K562 (cell line): ENCODE measurements around the gene ZNF772. TPM values are rescaled to one million over a fixed set of nuclear protein-coding genes. Genes with fewer than 3 reads are reported as not detected.
"Not testable (repeated sequence)": the region's sequence is repeated elsewhere in the genome, so short reads cannot be mapped to it uniquely, and the experiment has no call there.

ENCODE experiments used
- ATF1 ChIP-seq, 2 experiments: fragments of 450-650 bp in 1 of 2; IDR thresholded peaks; 2 replicates each; pipeline ENCODE4 v1.6.1; 2016; ENCODE audit warnings: missing compliant biosample characterization in 1 of 2, missing genetic modification characterization in 1 of 2
- CHD2 ChIP-seq: IDR thresholded peaks from 2 replicates; pipeline ENCODE4 v1.6.1; 2011; ENCODE audit warnings: low read depth, low read length
- CREM ChIP-seq: IDR thresholded peaks from 2 replicates; pipeline ENCODE4 v1.6.1; 2014; ENCODE audit warnings: antibody characterized with exemption, low read depth
- ELF4 ChIP-seq: fragments of 450-650 bp; formaldehyde crosslinking; IDR thresholded peaks from 2 replicates; pipeline ENCODE4 v1.4.0; 2022; ENCODE audit warnings: missing genetic modification characterization
- GABPA ChIP-seq: fragments of 200-800 bp; sonication (Bioruptor generic); conservative IDR thresholded peaks from 2 replicates; pipeline ENCODE4 v1.6.1; 2016; ENCODE audit warnings: low read depth, missing genetic modification characterization, missing compliant biosample characterization
- HDAC2 ChIP-seq: fragments of 450-650 bp; IDR thresholded peaks from 2 replicates; pipeline ENCODE4 v1.6.1; 2016; ENCODE audit warnings: mild to moderate bottlenecking
- NFYB ChIP-seq: IDR thresholded peaks from 2 replicates; pipeline ENCODE4 v1.6.1; 2011; ENCODE audit warnings: mild to moderate bottlenecking, moderate library complexity; ENCODE audit not compliant: insufficient read length; ENCODE audit errors: extremely low read depth
- NR2C2 ChIP-seq, 2 experiments: fragments of 200-800 bp in 1 of 2; sonication (Bioruptor generic) in 1 of 2; sonication (generic) in 1 of 2; formaldehyde crosslinking in 1 of 2; IDR thresholded peaks; 2 replicates each; pipeline versions ENCODE4 v1.6.1 to v1.8.0; 2016 to 2022; ENCODE audit warnings: mild to moderate bottlenecking in 1 of 2, missing compliant biosample characterization in 1 of 2, missing genetic modification characterization in 1 of 2, missing genetic modification reagents in 1 of 2
- PHF20 ChIP-seq: fragments of 450-650 bp; IDR thresholded peaks from 2 replicates; pipeline ENCODE4 v1.6.1; 2018; ENCODE audit not compliant: partially characterized antibody
- RBFOX2 ChIP-seq: fragments of 200-400 bp; formaldehyde crosslinking; IDR thresholded peaks from 2 replicates; pipeline ENCODE4 v1.6.1; 2017; ENCODE audit warnings: low read depth, mild to moderate bottlenecking, low read length, moderate library complexity
- RBM25 ChIP-seq: fragments of 200-400 bp; formaldehyde crosslinking; IDR thresholded peaks from 2 replicates; pipeline ENCODE4 v1.6.1; 2018; ENCODE audit warnings: low read length, low read depth, moderate library complexity; ENCODE audit not compliant: severe bottlenecking
- SP2 ChIP-seq: IDR thresholded peaks from 2 replicates; pipeline ENCODE4 v1.6.1; 2011; ENCODE audit warnings: mild to moderate bottlenecking, low read depth, low read length, moderate library complexity; ENCODE audit not compliant: poor library complexity, severe bottlenecking; ENCODE audit errors: extremely low read depth
- polyA plus RNA-seq, 8 experiments: library from polyadenylated mRNA; depleted of rRNA in 4 of 8; stranded (reverse) in 5 of 8; unstranded in 3 of 8; fragments of >200 nt; fragmentation: Nextera tagmentation in 2 of 8; fragmentation: Illumina TruSeq in 1 of 8; extraction: Ambion mirVana in 2 of 8; extraction: Trizol in 1 of 8; gene quantifications; 2 replicates each; pipeline versions ENCODE4 v1.2.1 to v1.2.3, GENCODE V29; 2011 to 2014; ENCODE audit warnings: inconsistent platforms in 1 of 8, missing spikeins in 1 of 8
- total RNA-seq, 7 experiments: library from RNA; depleted of rRNA in 6 of 7; stranded (reverse); fragments of >200 nt in 6 of 7; fragmentation: Illumina TruSeq in 2 of 7; extraction: Trizol in 2 of 7; gene quantifications; 2 replicates each; pipeline versions ENCODE4 v1.2.1 to v1.2.3, GENCODE V29; 2011 to 2021; ENCODE audit warnings: low replicate concordance in 1 of 7
- TF ChIP-seq, protein P1 (sequence below), 2 experiments: fragments of 450-650 bp; IDR thresholded peaks; 2 replicates each; pipeline ENCODE4 v1.6.1; 2018; ENCODE audit warnings: mild to moderate bottlenecking in 2 of 2, low read depth in 1 of 2; ENCODE audit not compliant: partially characterized antibody in 2 of 2

Gene ZNF772
- total and polyA plus RNA-seq, 9 of the 15 experiments (the other 6 are each of a cell fraction or from before 2014, with no cell fraction given): 0.13 to 1.9 (median 1.1) TPM

DNA sequence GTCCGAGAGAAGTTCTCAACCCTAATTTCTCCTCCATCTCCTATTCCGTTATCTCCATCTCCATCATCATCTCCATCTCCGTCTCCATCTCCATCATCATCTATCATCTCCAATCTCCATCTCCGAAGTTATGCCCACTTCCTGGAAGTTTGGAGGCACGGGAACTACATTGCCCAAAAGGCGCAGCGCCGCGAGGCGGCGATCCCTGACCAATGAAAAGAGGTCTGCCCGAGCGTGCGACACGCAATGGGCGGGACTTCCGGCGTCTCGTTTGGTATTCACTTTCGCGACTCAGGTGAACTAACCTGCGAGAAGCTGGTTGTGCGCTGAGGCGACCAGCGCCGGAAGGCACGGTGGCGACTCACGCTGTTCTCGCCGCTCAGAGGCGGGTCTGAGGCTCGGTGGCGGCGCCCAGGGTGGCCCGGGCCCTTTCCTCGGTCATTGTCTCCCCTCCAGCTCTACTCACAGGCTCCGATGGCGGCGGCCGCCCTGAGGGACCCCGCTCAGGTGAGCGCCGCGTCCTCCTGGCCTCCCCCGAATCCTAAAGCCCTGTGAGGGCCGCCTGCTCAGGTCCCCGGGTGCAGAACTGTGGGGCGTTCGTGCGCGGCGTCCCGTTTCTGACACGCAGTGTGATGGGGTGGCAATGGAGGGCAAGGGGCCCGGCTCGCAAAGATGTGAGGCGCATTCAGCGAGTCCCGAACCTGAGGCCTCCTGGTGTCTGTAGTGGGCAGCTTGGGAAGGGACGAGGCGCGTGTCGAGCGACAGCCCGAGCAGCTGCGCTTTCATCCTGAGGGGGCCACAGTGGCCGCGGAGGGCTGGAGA lies 10.3 kb upstream of the ZNF772 start, which contains the start of gene ZNF419 (continued):
- peak; percentile 51; the same call in 1 of the 2 replicates for TF ChIP-seq HDAC2
- peak; percentile 68 for TF ChIP-seq SP2
- TF ChIP-seq, protein P1, sequence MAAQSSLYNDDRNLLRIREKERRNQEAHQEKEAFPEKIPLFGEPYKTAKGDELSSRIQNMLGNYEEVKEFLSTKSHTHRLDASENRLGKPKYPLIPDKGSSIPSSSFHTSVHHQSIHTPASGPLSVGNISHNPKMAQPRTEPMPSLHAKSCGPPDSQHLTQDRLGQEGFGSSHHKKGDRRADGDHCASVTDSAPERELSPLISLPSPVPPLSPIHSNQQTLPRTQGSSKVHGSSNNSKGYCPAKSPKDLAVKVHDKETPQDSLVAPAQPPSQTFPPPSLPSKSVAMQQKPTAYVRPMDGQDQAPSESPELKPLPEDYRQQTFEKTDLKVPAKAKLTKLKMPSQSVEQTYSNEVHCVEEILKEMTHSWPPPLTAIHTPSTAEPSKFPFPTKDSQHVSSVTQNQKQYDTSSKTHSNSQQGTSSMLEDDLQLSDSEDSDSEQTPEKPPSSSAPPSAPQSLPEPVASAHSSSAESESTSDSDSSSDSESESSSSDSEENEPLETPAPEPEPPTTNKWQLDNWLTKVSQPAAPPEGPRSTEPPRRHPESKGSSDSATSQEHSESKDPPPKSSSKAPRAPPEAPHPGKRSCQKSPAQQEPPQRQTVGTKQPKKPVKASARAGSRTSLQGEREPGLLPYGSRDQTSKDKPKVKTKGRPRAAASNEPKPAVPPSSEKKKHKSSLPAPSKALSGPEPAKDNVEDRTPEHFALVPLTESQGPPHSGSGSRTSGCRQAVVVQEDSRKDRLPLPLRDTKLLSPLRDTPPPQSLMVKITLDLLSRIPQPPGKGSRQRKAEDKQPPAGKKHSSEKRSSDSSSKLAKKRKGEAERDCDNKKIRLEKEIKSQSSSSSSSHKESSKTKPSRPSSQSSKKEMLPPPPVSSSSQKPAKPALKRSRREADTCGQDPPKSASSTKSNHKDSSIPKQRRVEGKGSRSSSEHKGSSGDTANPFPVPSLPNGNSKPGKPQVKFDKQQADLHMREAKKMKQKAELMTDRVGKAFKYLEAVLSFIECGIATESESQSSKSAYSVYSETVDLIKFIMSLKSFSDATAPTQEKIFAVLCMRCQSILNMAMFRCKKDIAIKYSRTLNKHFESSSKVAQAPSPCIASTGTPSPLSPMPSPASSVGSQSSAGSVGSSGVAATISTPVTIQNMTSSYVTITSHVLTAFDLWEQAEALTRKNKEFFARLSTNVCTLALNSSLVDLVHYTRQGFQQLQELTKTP (IDR thresholded peaks at IDR 0.05; ENCODE audit: low read depth in 1 of 2, partially characterized antibody in 2 of 2): peak in 1 of 2 experiments; percentile 84
- peak; percentile 56 for TF ChIP-seq RBM25
- TF ChIP-seq PHF20: peak; percentile 16
- TF ChIP-seq RBFOX2: peak; percentile 45; the same call in 1 of the 2 replicates
- TF ChIP-seq CHD2: peak; percentile 41; the same call in 1 of the 2 replicates
- TF ChIP-seq GABPA (tag): peak; percentile 93
- peak; percentile 31 for TF ChIP-seq NFYB
- TF ChIP-seq NR2C2, ATF1 (CRISPR knock-in tag; IDR thresholded peaks at IDR 0.05): not testable (repeated sequence)
- TF ChIP-seq NR2C2 (tag; IDR thresholded peaks at IDR 0.05): peak; percentile 39; the same call in 1 of the 2 replicates
- TF ChIP-seq CREM: peak; percentile 88
- TF ChIP-seq ELF4 (CRISPR knock-in tag): 0 out of 2 replicates have a peak, but pooled peaks have one; percentile 22
- TF ChIP-seq ATF1 (tag; IDR thresholded peaks at IDR 0.05): peak; percentile 77
